ENCODE results near the gene CAMK2A.
A peak's percentile ranks its signal among the peaks of the same experiment; 100 is the strongest.
"Not testable (repeated sequence)": the region's sequence is repeated elsewhere in the genome, so short reads cannot be mapped to it uniquely, and the experiment has no call there.

The CAMK2A gene

GRCh38 chr5:150234576-150235499 is 54.7 kb downstream of the CAMK2A start:
- no peak for DNase-seq (ENCODE audit: low spot score)

- DNase-seq (ENCODE audit: low spot score), result not testable (repeated sequence)
Measured at GRCh38 chr5:150233706-150234105, 55.9 kb downstream of the CAMK2A start.

GRCh38 chr5:150230842-150231241 is 58.7 kb downstream of the CAMK2A start:
- DNase-seq (ENCODE audit: low spot score), result no peak

- DNase-seq (ENCODE audit: low spot score), result no peak
Measured at GRCh38 chr5:150229571-150229970, 60.0 kb downstream of the CAMK2A start.

- DNase-seq (ENCODE audit: low spot score), result no peak
Measured at GRCh38 chr5:150227606-150228273, 61.8 kb downstream of the CAMK2A start.

- DNase-seq (ENCODE audit: low spot score), result no peak
Measured at GRCh38 chr5:150227036-150227435, 62.5 kb downstream of the CAMK2A start.

GRCh38 chr5:150224483-150225027 is 65.0 kb downstream of the CAMK2A start:
- DNase-seq (ENCODE audit: low spot score), result no peak

GRCh38 chr5:150223474-150223873 is 66.1 kb downstream of the CAMK2A start:
- no peak for DNase-seq (ENCODE audit: low spot score)

GRCh38 chr5:150222906-150223305 is 66.7 kb downstream of the CAMK2A start:
- no peak for DNase-seq (ENCODE audit: low spot score)

- no peak for DNase-seq (ENCODE audit: low spot score)
Measured at GRCh38 chr5:150221471-150221870, 68.1 kb downstream of the CAMK2A start.

GRCh38 chr5:150219861-150220260 is 69.7 kb downstream of the CAMK2A start:
- no peak for DNase-seq (ENCODE audit: low spot score)

GRCh38 chr5:150219142-150219541 is 70.4 kb downstream of the CAMK2A start:
- DNase-seq (ENCODE audit: low spot score), result no peak

- no peak for DNase-seq (ENCODE audit: low spot score)
Measured at GRCh38 chr5:150218693-150219035, 70.9 kb downstream of the CAMK2A start.

GRCh38 chr5:150217873-150218692 is 71.5 kb downstream of the CAMK2A start:
- peak; percentile 79 for DNase-seq (ENCODE audit: low spot score)

- DNase-seq (ENCODE audit: low spot score), result no peak
Measured at GRCh38 chr5:150217038-150217437, 72.5 kb downstream of the CAMK2A start.

- DNase-seq (ENCODE audit: low spot score), result no peak
Measured at GRCh38 chr5:150215979-150216944, 73.3 kb downstream of the CAMK2A start.

- no peak for DNase-seq (ENCODE audit: low spot score)
Measured at GRCh38 chr5:150214289-150214688, 75.3 kb downstream of the CAMK2A start.

GRCh38 chr5:150213530-150213929 is 76.0 kb downstream of the CAMK2A start:
- DNase-seq (ENCODE audit: low spot score), result no peak

- DNase-seq (ENCODE audit: low spot score), result no peak
Measured at GRCh38 chr5:150211156-150212030, 78.2 kb downstream of the CAMK2A start.

GRCh38 chr5:150210644-150211043 is 78.9 kb downstream of the CAMK2A start:
- DNase-seq (ENCODE audit: low spot score), result no peak

Data from HuH-7.5 (cell line).